ENCODE results near the gene ERBIN.
"Not testable (repeated sequence)": the region's sequence is repeated elsewhere in the genome, so short reads cannot be mapped to it uniquely, and the experiment has no call there.

Gene ERBIN

GRCh38 chr5:65907135-65907534 lies 19.2 kb upstream of the ERBIN start:
- no peak for ATAC-seq
- no peaks in the 10 kb centered on the region for H3K9me3 Mint-ChIP-seq
- no peak overlapping the region for H3K27ac Mint-ChIP-seq
- no peak for DNase-seq
- no peaks in the 10 kb centered on the region for H3K27me3 Mint-ChIP-seq
- no peaks in the 10 kb centered on the region for H3K4me1 Mint-ChIP-seq
- no peak overlapping the region for H3K4me3 Mint-ChIP-seq
- H3K36me3 Mint-ChIP-seq (ENCODE audit: low read depth): no peaks in the 10 kb centered on the region

GRCh38 chr5:65910711-65911110 lies 15.7 kb upstream of the ERBIN start:
- Mint-ChIP-seq H3K27ac (no peak overlapping the region), H3K4me1 (peaks cover 2% of the 10 kb centered on the region)
- ATAC-seq: no peak

GRCh38 chr5:65912311-65912710 lies 14.1 kb upstream of the ERBIN start:
- Mint-ChIP-seq H3K27ac (no peak overlapping the region), H3K4me1 (peaks cover 2% of the 10 kb centered on the region), H3K27me3 (no peaks in the 10 kb centered on the region), H3K4me3 (no peak overlapping the region), H3K36me3 (ENCODE audit: low read depth) (no peaks in the 10 kb centered on the region), H3K9me3 (no peaks in the 10 kb centered on the region)
- ATAC-seq (no peak), DNase-seq (no peak)

More at GRCh38 chr5:65910711-65911110, 15.7 kb upstream of the ERBIN start:
- Mint-ChIP-seq H3K9me3 (no peaks in the 10 kb centered on the region), H3K27me3 (no peaks in the 10 kb centered on the region), H3K4me3 (no peak overlapping the region), H3K36me3 (ENCODE audit: low read depth) (no peaks in the 10 kb centered on the region)
- DNase-seq: no peak

GRCh38 chr5:65913519-65913918 lies 12.9 kb upstream of the ERBIN start:
- H3K27ac Mint-ChIP-seq: no peak overlapping the region
- H3K27me3 Mint-ChIP-seq: no peaks in the 10 kb centered on the region
- H3K9me3 Mint-ChIP-seq: no peaks in the 10 kb centered on the region
- peaks cover 2% of the 10 kb centered on the region for H3K4me1 Mint-ChIP-seq
- no peak overlapping the region for H3K4me3 Mint-ChIP-seq
- no peak for DNase-seq
- H3K36me3 Mint-ChIP-seq (ENCODE audit: low read depth): no peaks in the 10 kb centered on the region
- no peak for ATAC-seq

- H3K4me3 Mint-ChIP-seq: no peak overlapping the region
- no peaks in the 10 kb centered on the region for H3K9me3 Mint-ChIP-seq
- H3K27ac Mint-ChIP-seq: no peak overlapping the region
- no peak for DNase-seq
- H3K27me3 Mint-ChIP-seq: no peaks in the 10 kb centered on the region
- no peaks in the 10 kb centered on the region for H3K36me3 Mint-ChIP-seq (ENCODE audit: low read depth)
- H3K4me1 Mint-ChIP-seq: peaks cover 2% of the 10 kb centered on the region
- ATAC-seq: no peak
Observed at GRCh38 chr5:65914641-65915196, 11.7 kb upstream of the ERBIN start.

- not testable (repeated sequence) for DNase-seq; ATAC-seq; H3K4me1 Mint-ChIP-seq; H3K27me3 Mint-ChIP-seq; H3K4me3 Mint-ChIP-seq; H3K9me3 Mint-ChIP-seq; H3K36me3 Mint-ChIP-seq (ENCODE audit: low read depth); H3K27ac Mint-ChIP-seq
Observed at GRCh38 chr5:65915661-65916060, 10.7 kb upstream of the ERBIN start.

- no peaks in the 10 kb centered on the region for H3K27me3 Mint-ChIP-seq
- no peak for ATAC-seq
- H3K27ac Mint-ChIP-seq: no peak overlapping the region
- no peaks in the 10 kb centered on the region for H3K36me3 Mint-ChIP-seq (ENCODE audit: low read depth)
- no peaks in the 10 kb centered on the region for H3K9me3 Mint-ChIP-seq
- no peak overlapping the region for H3K4me3 Mint-ChIP-seq
- H3K4me1 Mint-ChIP-seq: peaks cover 2% of the 10 kb centered on the region
- DNase-seq: no peak
Observed at GRCh38 chr5:65916066-65916465, 10.3 kb upstream of the ERBIN start.

GRCh38 chr5:65916636-65917035 lies 9.7 kb upstream of the ERBIN start:
- Mint-ChIP-seq H3K9me3 (no peaks in the 10 kb centered on the region), H3K36me3 (ENCODE audit: low read depth) (no peaks in the 10 kb centered on the region), H3K4me1 (peaks cover 2% of the 10 kb centered on the region), H3K27me3 (no peaks in the 10 kb centered on the region), H3K4me3 (no peak overlapping the region), H3K27ac (no peak overlapping the region)
- DNase-seq: no peak
- ATAC-seq: no peak

- no peaks in the 10 kb centered on the region for H3K36me3 Mint-ChIP-seq (ENCODE audit: low read depth)
- no peak for ATAC-seq
- H3K9me3 Mint-ChIP-seq: no peaks in the 10 kb centered on the region
- no peak overlapping the region for H3K4me3 Mint-ChIP-seq
- no peak overlapping the region for H3K27ac Mint-ChIP-seq
- DNase-seq: no peak
- no peaks in the 10 kb centered on the region for H3K27me3 Mint-ChIP-seq
- peaks cover 13% of the 10 kb centered on the region for H3K4me1 Mint-ChIP-seq
Observed at GRCh38 chr5:65919773-65920172, 6.6 kb upstream of the ERBIN start.

GRCh38 chr5:65923339-65923738 lies 3.0 kb upstream of the ERBIN start:
- no peak overlapping the region for H3K27ac Mint-ChIP-seq
- ATAC-seq: no peak

GRCh38 chr5:65924366-65925043 lies 1.9 kb upstream of the ERBIN start:
- peak overlapping the region; percentile 85 for H3K27ac Mint-ChIP-seq
- H3K4me1 Mint-ChIP-seq: peaks cover 31% of the 10 kb centered on the region
- H3K9me3 Mint-ChIP-seq: no peaks in the 10 kb centered on the region
- H3K27me3 Mint-ChIP-seq: no peaks in the 10 kb centered on the region
- DNase-seq: no peak
- H3K36me3 Mint-ChIP-seq (ENCODE audit: low read depth): no peaks in the 10 kb centered on the region
- no peak for ATAC-seq
- H3K4me3 Mint-ChIP-seq: peak overlapping the region; percentile 81

More at GRCh38 chr5:65923339-65923738, 3.0 kb upstream of the ERBIN start:
- Mint-ChIP-seq H3K4me3 (no peak overlapping the region), H3K36me3 (ENCODE audit: low read depth) (no peaks in the 10 kb centered on the region), H3K27me3 (no peaks in the 10 kb centered on the region), H3K9me3 (no peaks in the 10 kb centered on the region), H3K4me1 (peaks cover 21% of the 10 kb centered on the region)
- no peak for DNase-seq

- DNase-seq (peak; percentile 74), ATAC-seq (peak; percentile 69)
- peak overlapping the region; percentile 81 for H3K4me3 Mint-ChIP-seq
- H3K27ac Mint-ChIP-seq: peak overlapping the region; percentile 85
- no peaks in the 10 kb centered on the region for H3K9me3 Mint-ChIP-seq
- no peaks in the 10 kb centered on the region for H3K36me3 Mint-ChIP-seq (ENCODE audit: low read depth)
- peaks cover 37% of the 10 kb centered on the region for H3K4me1 Mint-ChIP-seq
- H3K27me3 Mint-ChIP-seq: no peaks in the 10 kb centered on the region
Observed at GRCh38 chr5:65925044-65925600, 1.3 kb upstream of the ERBIN start.

GRCh38 chr5:65925601-65926275 lies 637 bp upstream of the ERBIN start:
- peak overlapping the region; percentile 97 for H3K4me3 Mint-ChIP-seq
- no peaks in the 10 kb centered on the region for H3K27me3 Mint-ChIP-seq
- H3K27ac Mint-ChIP-seq: peak overlapping the region; percentile 87
- no peaks in the 10 kb centered on the region for H3K9me3 Mint-ChIP-seq
- H3K36me3 Mint-ChIP-seq (ENCODE audit: low read depth): no peaks in the 10 kb centered on the region
- ATAC-seq (peak; percentile 62), DNase-seq (peak; percentile 73)
- peaks cover 43% of the 10 kb centered on the region for H3K4me1 Mint-ChIP-seq

- H3K36me3 Mint-ChIP-seq (ENCODE audit: low read depth): no peaks in the 10 kb centered on the region
- no peak for ATAC-seq
- H3K4me1 Mint-ChIP-seq: peaks cover 52% of the 10 kb centered on the region
- no peaks in the 10 kb centered on the region for H3K9me3 Mint-ChIP-seq
- peak overlapping the region; percentile 97 for H3K4me3 Mint-ChIP-seq
- H3K27ac Mint-ChIP-seq: peak overlapping the region; percentile 88
- no peaks in the 10 kb centered on the region for H3K27me3 Mint-ChIP-seq
- DNase-seq: no peak
Observed at GRCh38 chr5:65926893-65927292, 518 bp downstream of the ERBIN start.
